GM19467 (cell line): ENCODE data around the gene EPHA8.

Experiments
- ATAC-seq: cut with Tn5 transposase; IDR thresholded peaks from one replicate; pipeline ENCODE4 v1.9.1; 2021; ENCODE audit warnings: mild to moderate bottlenecking, moderate library complexity; ENCODE audit not compliant: unreplicated experiment

Gene EPHA8

GRCh38 chr1:22563671-22564602 lies 648 bp downstream of the EPHA8 start:
- ATAC-seq: no peak

DNA sequence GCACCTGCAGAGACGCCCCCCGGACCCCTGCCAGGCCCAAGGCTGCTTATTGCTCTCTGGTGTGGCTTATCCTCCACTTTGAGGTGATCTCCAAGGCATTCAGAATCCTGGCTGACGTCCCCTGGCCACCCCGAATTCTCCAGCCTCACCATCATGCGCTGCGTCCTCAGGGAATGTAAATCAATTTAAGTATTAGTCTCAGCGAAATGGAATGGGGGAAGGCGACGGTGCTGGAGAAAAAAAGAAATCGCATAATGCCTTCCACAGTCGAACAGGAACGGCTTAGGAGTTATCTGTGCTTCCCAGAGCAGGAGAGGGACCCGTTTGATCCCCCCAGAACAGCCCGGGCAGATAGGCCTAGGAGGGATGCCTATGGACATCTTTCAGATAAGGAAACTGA lies 2.9 kb downstream of the EPHA8 start:
- no peak for ATAC-seq

DNA sequence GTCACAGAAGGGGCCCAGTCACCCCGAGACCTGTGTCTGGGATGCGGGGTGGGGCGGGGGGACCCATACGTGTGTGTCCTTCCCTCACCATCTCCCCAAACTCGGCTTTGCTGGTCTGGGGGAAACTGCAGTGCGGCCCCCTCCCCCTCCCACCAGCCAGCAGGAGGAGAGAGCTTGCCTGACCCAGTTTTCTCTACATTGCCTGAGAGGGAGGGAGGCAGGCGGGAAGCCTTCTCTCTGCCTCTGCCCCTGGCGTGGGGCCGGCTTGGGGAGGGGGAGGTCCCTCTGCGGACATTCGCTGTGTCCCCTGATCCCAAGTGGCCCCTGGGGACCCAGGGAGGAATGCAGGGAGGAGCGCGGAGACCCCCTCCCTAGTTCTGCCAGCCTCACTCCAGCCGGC lies 3.9 kb downstream of the EPHA8 start:
- no peak for ATAC-seq

GRCh38 chr1:22567994-22568393 lies 4.7 kb downstream of the EPHA8 start:
- no peak for ATAC-seq

- ATAC-seq: no peak
These were observed 6.0 kb downstream of the EPHA8 start for GRCh38 chr1:22569269-22569668.

- no peak for ATAC-seq
These were observed 7.0 kb downstream of the EPHA8 start for GRCh38 chr1:22570140-22570909.

- no peak for ATAC-seq
These were observed 9.5 kb downstream of the EPHA8 start for GRCh38 chr1:22572818-22573217.

DNA sequence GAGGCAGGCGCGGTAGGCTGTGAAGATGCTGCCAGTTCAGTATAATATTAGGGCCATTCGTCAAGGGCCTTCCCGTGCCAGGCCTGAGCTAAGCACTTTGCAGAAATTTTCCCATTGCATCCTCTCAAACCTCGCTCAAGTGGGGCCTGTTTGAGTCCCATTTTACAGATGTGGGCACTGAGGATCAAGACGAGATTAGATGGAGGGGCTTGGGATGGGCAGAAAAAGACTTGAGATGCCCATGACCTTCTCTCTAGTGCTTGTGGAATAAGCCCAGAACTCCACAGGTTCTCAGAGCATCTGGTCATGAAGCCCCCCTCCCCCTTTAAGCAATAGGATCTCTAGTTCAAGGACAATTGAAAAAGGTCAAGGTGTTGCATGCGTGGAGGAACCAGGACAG lies 9.9 kb downstream of the EPHA8 start:
- no peak for ATAC-seq

GRCh38 chr1:22575532-22576149 lies 12.4 kb downstream of the EPHA8 start:
- ATAC-seq: no peak

DNA sequence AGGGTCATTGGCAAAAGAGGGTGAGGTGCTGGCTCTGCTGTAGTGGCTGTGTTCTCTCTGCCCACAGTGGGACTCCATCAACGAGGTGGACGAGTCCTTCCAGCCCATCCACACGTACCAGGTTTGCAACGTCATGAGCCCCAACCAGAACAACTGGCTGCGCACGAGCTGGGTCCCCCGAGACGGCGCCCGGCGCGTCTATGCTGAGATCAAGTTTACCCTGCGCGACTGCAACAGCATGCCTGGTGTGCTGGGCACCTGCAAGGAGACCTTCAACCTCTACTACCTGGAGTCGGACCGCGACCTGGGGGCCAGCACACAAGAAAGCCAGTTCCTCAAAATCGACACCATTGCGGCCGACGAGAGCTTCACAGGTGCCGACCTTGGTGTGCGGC lies 12.9 kb downstream of the EPHA8 start:
- no peak for ATAC-seq

DNA sequence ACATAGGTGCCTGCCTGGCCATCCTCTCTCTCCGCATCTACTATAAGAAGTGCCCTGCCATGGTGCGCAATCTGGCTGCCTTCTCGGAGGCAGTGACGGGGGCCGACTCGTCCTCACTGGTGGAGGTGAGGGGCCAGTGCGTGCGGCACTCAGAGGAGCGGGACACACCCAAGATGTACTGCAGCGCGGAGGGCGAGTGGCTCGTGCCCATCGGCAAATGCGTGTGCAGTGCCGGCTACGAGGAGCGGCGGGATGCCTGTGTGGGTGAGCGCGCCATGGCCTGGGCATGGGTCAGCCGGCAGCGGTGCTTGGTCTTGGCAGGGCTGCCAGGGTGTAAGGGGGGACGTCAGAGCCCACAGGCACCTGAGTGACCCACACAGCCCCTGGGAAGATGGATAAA lies 13.3 kb downstream of the EPHA8 start:
- ATAC-seq: no peak

- ATAC-seq: no peak
These were observed 15.6 kb downstream of the EPHA8 start for GRCh38 chr1:22578732-22579361.

DNA sequence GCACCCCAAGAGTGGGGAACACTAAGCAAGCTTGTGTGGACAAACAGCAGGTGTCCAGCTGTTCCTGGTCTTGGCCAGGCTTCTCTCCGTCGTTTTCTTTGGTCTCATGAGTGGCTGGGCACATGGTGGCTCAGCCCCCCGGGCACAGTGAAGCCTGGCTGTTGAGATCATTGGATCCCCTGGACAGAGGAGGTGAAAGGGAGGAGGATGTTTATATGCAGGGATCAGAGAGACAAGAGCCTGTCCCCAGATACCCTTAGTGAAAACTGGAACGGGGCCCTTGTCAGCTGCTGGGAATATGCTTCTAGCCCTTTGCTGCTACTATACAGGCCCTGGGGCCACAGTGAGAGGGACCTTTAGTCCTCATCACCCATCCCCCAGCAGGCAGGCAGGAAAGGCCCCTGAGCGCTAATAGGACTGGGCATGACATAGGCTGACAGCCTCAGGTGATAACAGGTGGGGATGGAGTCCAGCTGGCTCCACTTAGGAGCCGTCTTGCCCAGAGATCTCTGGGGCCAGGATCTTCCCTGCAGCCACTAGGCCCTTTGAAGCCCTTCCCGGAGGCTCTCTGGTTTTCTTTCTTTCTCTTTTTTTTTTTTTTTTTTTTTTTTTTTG lies 16.4 kb downstream of the EPHA8 start:
- ATAC-seq: no peak

DNA sequence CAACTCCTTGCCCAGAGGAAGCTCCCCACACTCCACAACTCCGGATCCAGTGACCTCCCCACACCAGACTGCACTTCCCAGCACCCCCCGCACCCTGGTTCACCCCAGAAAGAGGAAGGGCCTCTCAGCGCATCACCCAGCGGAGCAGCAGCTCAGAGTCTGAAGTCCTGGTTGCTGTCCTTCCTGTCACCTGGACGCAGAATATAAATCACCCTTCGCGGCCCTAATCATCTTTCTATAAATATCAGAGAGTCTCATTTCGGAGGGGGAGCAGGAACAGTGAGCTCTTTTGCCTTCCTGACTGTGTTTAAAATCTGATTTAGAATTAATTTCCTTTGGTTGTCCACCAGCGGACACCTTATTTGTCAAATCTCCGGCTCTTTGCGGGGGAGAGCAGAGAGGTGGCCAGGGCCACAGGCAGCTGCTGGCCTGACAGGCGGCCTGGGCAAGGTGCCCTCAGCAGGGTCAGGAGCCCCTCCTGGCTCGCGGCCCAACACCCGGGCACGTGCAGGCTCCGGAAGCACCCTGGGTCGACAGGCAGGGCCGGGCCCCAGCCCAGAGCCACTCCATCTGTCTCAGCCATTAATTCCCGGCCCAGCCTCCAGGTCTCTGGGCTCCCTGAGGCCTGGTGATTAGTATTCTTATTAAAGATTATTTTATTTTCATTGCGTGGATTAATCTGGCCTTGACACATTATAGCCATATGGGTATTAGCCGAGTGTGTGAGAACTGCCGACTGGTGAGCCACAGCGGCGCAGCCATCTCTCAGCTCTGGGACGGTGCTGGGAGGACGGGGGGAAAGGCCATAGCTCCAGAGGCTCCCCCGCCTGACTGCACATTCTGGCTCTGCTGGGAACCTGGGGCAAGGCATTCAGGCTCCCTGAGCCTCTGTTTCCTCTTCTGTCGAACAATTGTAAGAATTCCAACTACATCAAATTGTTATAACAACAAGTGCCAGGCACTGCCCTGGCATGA lies 19.7 kb downstream of the EPHA8 start:
- ATAC-seq: no peak

DNA sequence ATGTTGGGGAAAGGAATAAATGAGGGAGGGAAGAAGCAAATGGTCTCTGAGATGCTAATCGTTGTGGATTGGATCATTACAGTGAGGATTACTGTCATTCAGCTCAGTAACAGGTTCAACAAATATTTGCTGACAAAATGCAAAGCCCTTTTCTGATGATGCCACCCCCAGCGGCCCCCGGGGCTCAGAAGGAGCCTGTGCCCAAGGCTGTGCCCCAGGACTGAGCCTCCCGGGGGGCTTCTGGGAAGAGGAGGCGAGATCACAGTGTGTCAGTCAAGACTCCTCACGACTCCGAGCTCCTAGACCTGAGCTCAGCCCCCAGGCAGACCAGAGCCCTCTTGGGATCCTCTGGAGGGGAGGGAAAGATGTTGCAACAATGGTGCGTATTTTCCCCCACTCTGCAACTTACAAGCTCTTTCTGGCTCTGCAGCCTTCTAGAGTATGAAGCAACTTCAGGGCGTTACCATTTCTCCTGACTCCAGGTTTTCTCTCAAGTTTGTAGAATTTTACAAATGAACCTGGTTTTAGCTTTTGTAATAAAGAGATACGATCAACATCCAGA lies 20.8 kb downstream of the EPHA8 start:
- ATAC-seq: no peak

- ATAC-seq: no peak
These were observed 21.7 kb downstream of the EPHA8 start for GRCh38 chr1:22584970-22585369.

DNA sequence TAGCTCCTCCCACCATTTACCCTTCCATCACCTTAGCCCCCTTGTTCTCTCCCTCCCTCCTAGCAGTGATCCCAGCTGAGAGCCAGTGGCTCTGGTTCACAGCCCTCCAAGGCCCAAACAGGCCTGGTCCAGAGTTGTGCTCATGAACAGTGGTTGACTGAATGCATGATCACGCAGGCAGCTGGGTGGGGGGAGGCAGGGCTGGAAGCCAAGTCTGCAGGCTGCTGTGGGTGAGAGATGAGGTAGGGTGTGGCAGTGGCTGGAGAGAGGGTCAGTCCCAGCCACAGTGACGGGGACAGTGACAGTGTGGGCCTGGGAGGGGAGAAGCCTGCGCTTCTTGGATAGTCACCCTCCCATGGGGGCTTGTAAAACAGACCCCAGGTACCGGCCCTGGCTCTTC lies 22.2 kb downstream of the EPHA8 start:
- ATAC-seq: no peak

GRCh38 chr1:22586356-22587130 lies 23.3 kb downstream of the EPHA8 start:
- ATAC-seq: no peak

- no peak for ATAC-seq
These were observed 24.0 kb downstream of the EPHA8 start for GRCh38 chr1:22587247-22587646.
